Stimulated activated CD4-positive, alpha-beta T cell treated with anti-CD3 and anti-CD28 coated beads, TNF-alpha, amount 100 ng/mL, for 24 hours (primary cell): Measurements from ENCODE around the gene CASP7.
"Not testable (repeated sequence)": the region's sequence is repeated elsewhere in the genome, so short reads cannot be mapped to it uniquely, and the experiment has no call there.

ENCODE experiments used
- DNase-seq, 3 experiments: peaks; one replicate each; pipeline ENCODE4 v3.0.0-alpha.2; 2020; ENCODE audit warnings: low read depth in 3 of 3

The CASP7 gene

GRCh38 chr10:113753020-113753692 is 73.4 kb downstream of the CASP7 start:
- DNase-seq: no peak

- DNase-seq: no peak
These were observed 74.4 kb downstream of the CASP7 start for GRCh38 chr10:113754125-113754524.

- no peak for DNase-seq
These were observed 75.1 kb downstream of the CASP7 start for GRCh38 chr10:113754768-113755167.

DNA sequence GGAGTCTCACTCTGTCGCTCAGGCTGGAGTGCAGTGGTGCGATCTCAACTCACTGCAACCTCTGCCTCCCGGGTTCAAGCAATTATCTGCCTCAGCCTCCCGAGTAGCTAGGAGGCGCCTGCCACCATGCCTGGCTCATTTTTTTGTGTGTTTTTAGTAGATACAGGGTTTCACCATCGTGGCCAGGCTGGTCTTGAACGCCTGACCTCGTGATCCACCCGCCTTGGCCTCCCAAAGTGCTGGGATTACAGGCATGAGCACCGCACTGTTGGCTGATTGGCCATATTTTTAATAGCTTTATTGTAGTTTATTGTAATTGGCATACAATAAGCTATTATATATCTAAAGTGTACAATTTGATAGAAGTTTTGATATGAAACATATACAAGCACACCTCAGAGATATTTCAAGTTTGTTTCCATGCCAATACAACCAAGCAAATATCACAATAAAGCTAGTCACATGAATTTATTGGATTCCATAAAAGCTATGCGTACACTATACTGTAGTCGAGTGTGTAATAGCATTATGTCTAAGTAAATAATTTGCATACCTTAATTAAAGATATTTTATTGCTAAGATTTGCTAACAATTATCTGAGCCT is 77.3 kb downstream of the CASP7 start:
- DNase-seq: no peak

DNA sequence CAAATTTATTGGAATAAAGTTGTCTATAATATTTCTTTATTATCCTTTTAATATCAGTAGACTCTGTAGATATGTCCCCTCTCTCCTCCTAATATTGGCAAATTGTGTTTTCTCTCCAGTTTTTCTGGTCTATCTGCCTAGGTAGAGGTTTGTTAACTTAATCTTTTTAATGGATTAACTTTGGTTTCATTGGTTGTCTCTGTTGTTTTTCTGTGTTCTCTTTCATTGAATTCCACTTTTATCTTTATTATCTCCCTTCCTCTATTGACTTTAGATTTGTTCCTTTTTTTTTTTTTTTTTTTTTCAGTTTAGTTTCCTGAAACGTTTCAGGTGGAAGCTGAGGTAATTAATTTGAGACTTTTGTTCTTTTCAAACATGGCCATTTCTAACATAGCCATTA is 82.4 kb downstream of the CASP7 start:
- no peak for DNase-seq

DNA sequence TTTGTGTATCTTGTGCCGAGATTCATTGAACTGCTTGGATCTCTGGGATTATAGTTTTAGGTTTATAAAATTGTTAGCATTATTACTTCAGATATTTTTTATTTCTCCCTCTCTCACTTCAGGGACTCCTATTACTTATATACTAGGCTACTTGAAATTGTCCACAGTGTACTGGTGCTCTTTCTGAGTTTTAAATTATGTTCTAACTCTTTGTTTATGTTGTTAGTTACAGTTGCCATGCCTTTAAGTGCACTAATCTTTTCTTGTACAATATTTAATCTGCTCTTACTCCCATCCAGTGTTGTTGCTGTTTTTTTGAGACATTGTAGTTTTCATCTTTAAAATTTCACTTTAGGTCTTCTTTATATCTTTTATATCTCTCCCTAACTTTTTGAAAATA is 84.9 kb downstream of the CASP7 start:
- no peak for DNase-seq

DNA sequence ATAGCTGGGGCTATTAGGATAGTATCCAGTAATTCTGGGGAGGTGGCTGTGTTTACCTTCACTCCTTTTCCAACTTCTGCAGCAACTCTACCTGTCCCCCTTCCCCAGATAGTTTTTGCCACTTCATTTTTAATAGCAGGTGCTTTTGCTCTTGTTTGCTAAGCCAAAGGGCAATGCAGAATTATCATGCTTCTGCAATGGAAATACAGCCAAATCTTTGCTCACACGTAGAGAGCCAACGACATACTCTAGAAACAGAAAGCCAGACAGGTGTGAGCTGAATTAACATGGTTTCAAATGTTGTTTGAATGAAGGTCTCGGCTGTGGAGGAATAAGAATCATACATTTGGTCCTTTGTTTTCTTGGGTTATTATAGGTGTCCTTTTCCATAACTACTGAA is 86.2 kb downstream of the CASP7 start:
- DNase-seq: no peak

- no peak for DNase-seq
These were observed 87.5 kb downstream of the CASP7 start for GRCh38 chr10:113767222-113767621.

DNA sequence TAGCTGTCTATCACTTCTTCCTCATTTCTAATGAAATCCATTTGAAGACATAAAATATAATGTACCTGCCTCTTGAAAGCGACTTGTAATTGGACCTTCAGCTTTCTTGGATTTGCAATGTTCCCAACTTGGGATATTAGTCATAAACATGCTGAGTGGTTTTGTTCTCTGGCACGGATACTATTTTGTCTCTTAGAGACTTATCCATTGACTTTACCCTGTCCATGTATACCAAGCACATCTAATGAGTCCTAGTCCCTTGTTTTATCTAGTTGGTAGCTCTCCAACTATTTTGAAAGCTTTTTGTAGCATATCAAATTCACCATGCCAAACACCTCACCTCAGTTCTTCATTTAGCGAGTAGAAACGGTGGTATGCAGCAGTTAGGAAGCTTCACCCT is 90.6 kb downstream of the CASP7 start:
- DNase-seq: no peak

GRCh38 chr10:113771131-113771530 is 91.4 kb downstream of the CASP7 start:
- DNase-seq: not testable (repeated sequence)

DNA sequence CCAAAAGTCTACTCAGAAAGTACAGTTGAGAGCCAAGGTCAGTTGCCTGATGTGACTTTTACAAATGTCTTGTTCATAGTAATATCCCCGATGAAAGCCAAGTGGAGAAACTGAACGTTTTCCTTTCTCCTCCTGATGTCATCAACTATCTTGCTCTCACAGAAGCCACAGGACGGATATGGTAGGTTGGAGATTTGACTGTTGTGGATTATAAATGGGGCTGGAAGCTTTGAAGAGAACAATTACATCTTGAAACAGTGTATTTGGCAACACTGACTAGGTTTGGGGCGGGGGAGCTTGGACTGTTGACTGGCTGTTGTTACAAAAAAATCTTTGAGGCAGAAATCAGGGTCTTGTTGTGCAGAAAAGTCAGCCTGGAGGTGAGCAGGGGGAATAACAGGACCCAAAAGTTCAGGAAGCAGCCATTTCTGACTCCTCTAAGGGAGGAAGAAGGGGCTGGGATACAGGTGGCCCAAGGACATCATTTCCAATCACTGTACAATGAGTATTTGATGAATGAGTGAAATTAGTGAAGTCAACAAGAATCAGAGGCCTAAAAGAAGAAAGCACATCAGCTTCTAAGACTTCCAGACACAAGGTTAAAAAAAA is 96.1 kb downstream of the CASP7 start:
- DNase-seq: no peak

DNA sequence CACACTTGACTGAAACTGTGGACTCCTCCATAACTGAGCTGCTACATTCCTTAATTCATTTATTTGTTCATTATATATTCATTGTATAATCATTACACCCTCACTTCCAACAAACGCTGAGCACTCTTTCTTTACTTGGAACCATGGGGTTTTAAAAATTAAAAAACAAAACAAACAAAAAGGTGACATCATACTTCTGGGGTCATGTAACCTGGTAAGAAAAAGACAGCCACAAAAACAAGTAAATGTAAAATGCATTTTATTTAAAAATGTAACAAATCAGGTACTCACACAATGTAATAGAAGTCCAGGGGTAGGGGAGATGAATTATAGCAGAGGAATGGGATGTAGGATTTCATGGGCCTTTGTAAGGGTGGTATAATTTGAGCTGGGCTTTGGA is 96.8 kb downstream of the CASP7 start:
- no peak for DNase-seq
